ENCODE measurements around the gene PPIP5K1.

The PPIP5K1 gene

GRCh38 chr15:43511012-43511885, 78.8 kb downstream of the PPIP5K1 start:
- H3K4me3 ChIP-seq (ENCODE audit: control insufficient read depth, low read depth, low read length), result peak overlapping the region; percentile 62
- peak; percentile 19 for TF ChIP-seq CTCF (conservative IDR thresholded peaks at IDR 0.05; ENCODE audit: control insufficient read depth, insufficient read depth, low read depth, low read length)
- DNase-seq (ENCODE audit: low read depth), result no peak

- peak; percentile 97 for DNase-seq (ENCODE audit: low read depth)
- peak; percentile 38 for TF ChIP-seq CTCF (conservative IDR thresholded peaks at IDR 0.05; ENCODE audit: control insufficient read depth, insufficient read depth, low read depth, low read length)
- H3K4me3 ChIP-seq (ENCODE audit: control insufficient read depth, low read depth, low read length), result peak overlapping the region; percentile 62
Measured at GRCh38 chr15:43510200-43511011, 79.6 kb downstream of the PPIP5K1 start.

GRCh38 chr15:43509660-43510199, 80.3 kb downstream of the PPIP5K1 start:
- DNase-seq (ENCODE audit: low read depth), result no peak
- no peak for TF ChIP-seq CTCF (conservative IDR thresholded peaks at IDR 0.05; ENCODE audit: control insufficient read depth, insufficient read depth, low read depth, low read length)
- H3K4me3 ChIP-seq (ENCODE audit: control insufficient read depth, low read depth, low read length), result peak overlapping the region; percentile 62

GRCh38 chr15:43508991-43509659, 80.9 kb downstream of the PPIP5K1 start:
- peak; percentile 81 for DNase-seq (ENCODE audit: low read depth)
- no peak overlapping the region for H3K4me3 ChIP-seq (ENCODE audit: control insufficient read depth, low read depth, low read length)
- no peak for TF ChIP-seq CTCF (conservative IDR thresholded peaks at IDR 0.05; ENCODE audit: control insufficient read depth, insufficient read depth, low read depth, low read length)

GRCh38 chr15:43508421-43508820, 81.6 kb downstream of the PPIP5K1 start:
- TF ChIP-seq CTCF (conservative IDR thresholded peaks at IDR 0.05; ENCODE audit: control insufficient read depth, insufficient read depth, low read depth, low read length), result no peak
- H3K4me3 ChIP-seq (ENCODE audit: control insufficient read depth, low read depth, low read length), result no peak overlapping the region
- no peak for DNase-seq (ENCODE audit: low read depth)

- no peak for DNase-seq (ENCODE audit: low read depth)
- H3K4me3 ChIP-seq (ENCODE audit: control insufficient read depth, low read depth, low read length), result no peak overlapping the region
- no peak for TF ChIP-seq CTCF (conservative IDR thresholded peaks at IDR 0.05; ENCODE audit: control insufficient read depth, insufficient read depth, low read depth, low read length)
Measured at GRCh38 chr15:43505738-43506137, 84.3 kb downstream of the PPIP5K1 start.
